ENCODE data around the gene TACSTD2.

DNA sequence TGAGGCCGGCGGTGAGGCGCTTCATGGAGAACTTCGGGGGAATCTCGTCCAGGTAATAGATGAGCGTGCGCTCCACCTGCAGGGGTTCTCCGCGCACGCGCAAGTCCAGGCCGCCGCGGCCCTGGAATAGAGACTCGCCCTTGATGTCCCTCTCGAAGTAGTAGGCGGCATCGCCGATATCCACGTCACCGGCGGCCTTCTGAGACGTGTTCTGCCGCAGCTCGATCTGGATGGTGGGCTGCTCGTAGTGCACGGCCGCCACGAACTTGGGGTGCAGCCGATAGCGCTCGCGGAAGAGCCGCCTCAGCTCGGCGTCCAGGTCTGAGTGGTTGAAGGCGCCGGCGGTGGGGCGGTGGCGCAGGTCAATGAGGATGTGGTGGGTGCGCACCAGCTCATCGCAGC is 726 bp downstream of the TACSTD2 start:
- no peak for TF ChIP-seq EP300 (IDR thresholded peaks at IDR 0.05; ENCODE audit: low read depth)
- TF ChIP-seq, protein P1, sequence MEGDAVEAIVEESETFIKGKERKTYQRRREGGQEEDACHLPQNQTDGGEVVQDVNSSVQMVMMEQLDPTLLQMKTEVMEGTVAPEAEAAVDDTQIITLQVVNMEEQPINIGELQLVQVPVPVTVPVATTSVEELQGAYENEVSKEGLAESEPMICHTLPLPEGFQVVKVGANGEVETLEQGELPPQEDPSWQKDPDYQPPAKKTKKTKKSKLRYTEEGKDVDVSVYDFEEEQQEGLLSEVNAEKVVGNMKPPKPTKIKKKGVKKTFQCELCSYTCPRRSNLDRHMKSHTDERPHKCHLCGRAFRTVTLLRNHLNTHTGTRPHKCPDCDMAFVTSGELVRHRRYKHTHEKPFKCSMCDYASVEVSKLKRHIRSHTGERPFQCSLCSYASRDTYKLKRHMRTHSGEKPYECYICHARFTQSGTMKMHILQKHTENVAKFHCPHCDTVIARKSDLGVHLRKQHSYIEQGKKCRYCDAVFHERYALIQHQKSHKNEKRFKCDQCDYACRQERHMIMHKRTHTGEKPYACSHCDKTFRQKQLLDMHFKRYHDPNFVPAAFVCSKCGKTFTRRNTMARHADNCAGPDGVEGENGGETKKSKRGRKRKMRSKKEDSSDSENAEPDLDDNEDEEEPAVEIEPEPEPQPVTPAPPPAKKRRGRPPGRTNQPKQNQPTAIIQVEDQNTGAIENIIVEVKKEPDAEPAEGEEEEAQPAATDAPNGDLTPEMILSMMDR (IDR thresholded peaks at IDR 0.05), result no peak
- TF ChIP-seq POLR2A (IDR thresholded peaks at IDR 0.05), result no peak
- TF ChIP-seq POLR2AphosphoS5 (IDR thresholded peaks at IDR 0.05), result no peak

Data from transverse colon (tissue), 4 donors.